ENCODE measurements around the gene ZNF579. TPM values are rescaled to one million over a fixed set of nuclear protein-coding genes. Genes with fewer than 3 reads are reported as not detected.

ZNF579 gene
- total RNA-seq, 1 experiment from 2014 or later = 19.9 TPM

DNA sequence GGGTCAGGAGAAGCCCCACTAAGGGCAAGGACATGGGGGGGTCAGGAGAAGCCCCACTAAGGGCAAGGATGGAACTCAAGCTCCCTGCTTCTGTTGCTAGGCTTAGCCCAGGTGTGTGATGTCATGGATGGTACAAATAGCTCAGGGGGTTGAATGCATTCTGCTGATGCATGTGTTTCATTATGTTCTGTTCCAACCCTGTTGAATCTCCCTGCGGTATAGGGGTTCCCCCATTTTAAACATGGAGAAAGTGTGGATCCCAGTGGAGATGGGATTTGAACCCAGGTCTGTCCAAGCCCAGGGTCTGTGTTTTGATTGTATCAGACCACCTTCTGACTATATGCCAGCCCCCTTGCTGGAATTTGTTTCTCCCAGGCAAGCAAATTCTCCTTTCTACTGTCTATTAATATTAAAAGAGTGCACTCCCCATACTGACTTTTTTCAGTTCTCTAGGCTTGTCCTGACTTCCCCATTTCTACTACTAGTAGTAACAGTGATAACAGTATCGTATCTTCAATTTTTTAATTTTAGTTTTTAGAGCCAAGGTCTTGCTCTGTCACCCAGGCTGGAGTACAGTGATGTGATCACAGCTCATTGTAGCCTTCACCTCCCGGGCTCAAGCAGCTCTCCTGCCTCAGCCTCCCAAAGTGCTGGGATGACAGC, 31.5 kb upstream of the ZNF579 start:
- Mint-ChIP-seq H3K36me3 (ENCODE audit: insufficient read depth in 1 of 3, low read depth in 3 of 3) (peaks cover 14 to 40% (median 37%) of the 10 kb centered on the region in 3 experiments), H3K27ac (no peak overlapping the region), H3K4me3 (no peak overlapping the region), H3K9me3 (no peaks in the 10 kb centered on the region), H3K4me1 (peaks cover under 1 to 4% of the 10 kb centered on the region in 2 experiments; a peak in 1 of 4 replicates), H3K27me3 (ENCODE audit: low read depth) (no peaks in the 10 kb centered on the region)
- H3K9ac ChIP-seq (ENCODE audit: extremely low read depth, insufficient read length, low read length) = no peak overlapping the region
- no peaks in the 10 kb centered on the region for H3K79me1 ChIP-seq (ENCODE audit: insufficient read depth, low read depth, low read length, poor library complexity, severe bottlenecking)
- H3K23me2 ChIP-seq (ENCODE audit: insufficient read length, low read depth, low read length, poor library complexity, severe bottlenecking) = no peaks in the 10 kb centered on the region
- H2BK5ac ChIP-seq (ENCODE audit: insufficient read length, low read length) = no peak overlapping the region
- H4K20me1 ChIP-seq (ENCODE audit: control insufficient read depth, insufficient read depth, insufficient read length) = no peaks in the 10 kb centered on the region
- no peak overlapping the region for H3K27ac ChIP-seq (ENCODE audit: insufficient read length, low read depth, low read length)
- H3K4me2 ChIP-seq (ENCODE audit: insufficient read depth, insufficient read length, low read length) = no peak overlapping the region
- no peak overlapping the region for H3K4ac ChIP-seq (ENCODE audit: low read depth, low read length)
- H2BK120ac ChIP-seq (ENCODE audit: low read depth, low read length, poor library complexity, severe bottlenecking) = no peak overlapping the region
- H4K5ac ChIP-seq (ENCODE audit: insufficient read length, low read depth, low read length) = no peak overlapping the region
- no peak overlapping the region for H3K23ac ChIP-seq (ENCODE audit: insufficient read length, low read depth, low read length)
- no peak overlapping the region for H3K56ac ChIP-seq (ENCODE audit: insufficient read length, low read depth, low read length)
- H4K8ac ChIP-seq (replicated peaks; ENCODE audit: insufficient read length, low read depth, low read length) = no peak overlapping the region
- TF ChIP-seq, protein P1, sequence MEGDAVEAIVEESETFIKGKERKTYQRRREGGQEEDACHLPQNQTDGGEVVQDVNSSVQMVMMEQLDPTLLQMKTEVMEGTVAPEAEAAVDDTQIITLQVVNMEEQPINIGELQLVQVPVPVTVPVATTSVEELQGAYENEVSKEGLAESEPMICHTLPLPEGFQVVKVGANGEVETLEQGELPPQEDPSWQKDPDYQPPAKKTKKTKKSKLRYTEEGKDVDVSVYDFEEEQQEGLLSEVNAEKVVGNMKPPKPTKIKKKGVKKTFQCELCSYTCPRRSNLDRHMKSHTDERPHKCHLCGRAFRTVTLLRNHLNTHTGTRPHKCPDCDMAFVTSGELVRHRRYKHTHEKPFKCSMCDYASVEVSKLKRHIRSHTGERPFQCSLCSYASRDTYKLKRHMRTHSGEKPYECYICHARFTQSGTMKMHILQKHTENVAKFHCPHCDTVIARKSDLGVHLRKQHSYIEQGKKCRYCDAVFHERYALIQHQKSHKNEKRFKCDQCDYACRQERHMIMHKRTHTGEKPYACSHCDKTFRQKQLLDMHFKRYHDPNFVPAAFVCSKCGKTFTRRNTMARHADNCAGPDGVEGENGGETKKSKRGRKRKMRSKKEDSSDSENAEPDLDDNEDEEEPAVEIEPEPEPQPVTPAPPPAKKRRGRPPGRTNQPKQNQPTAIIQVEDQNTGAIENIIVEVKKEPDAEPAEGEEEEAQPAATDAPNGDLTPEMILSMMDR (conservative IDR thresholded peaks at IDR 0.05) = no peak
- no peaks in the 10 kb centered on the region for H3K9me3 ChIP-seq (ENCODE audit: control insufficient read depth, low read depth, low read length)
- H3T11ph ChIP-seq (ENCODE audit: low read length) = no peak overlapping the region
- H2AFZ ChIP-seq (ENCODE audit: low read length) = no peak overlapping the region
- no peak overlapping the region for H2BK20ac ChIP-seq (ENCODE audit: low read depth, low read length, poor library complexity, severe bottlenecking)
- H3K18ac ChIP-seq (ENCODE audit: insufficient read length, low read depth, low read length) = no peak overlapping the region
- H2BK15ac ChIP-seq (ENCODE audit: low read depth, low read length) = no peak overlapping the region
- no peak overlapping the region for H2AK5ac ChIP-seq (ENCODE audit: insufficient read length, low read length)
- no peak overlapping the region for H3K14ac ChIP-seq (ENCODE audit: insufficient read depth, low read length)
- H2BK12ac ChIP-seq (ENCODE audit: insufficient read length, low read depth, low read length) = no peak overlapping the region
- no peak for DNase-seq
- no peaks in the 10 kb centered on the region for H3K27me3 ChIP-seq (ENCODE audit: insufficient read depth, low read length)
- no CpG with 5 or more reads among the region's 3 CpGs for WGBS (ENCODE audit: extremely low coverage, insufficient read length, low lambda C conversion rate)
- no peaks in the 10 kb centered on the region for H3K4me1 ChIP-seq (ENCODE audit: insufficient read depth, low read length)
- 0 out of 2 replicates have a peak, but pooled peaks cover 1% of the 10 kb centered on the region for H3K79me2 ChIP-seq (ENCODE audit: insufficient read depth, low read length)
- no peak overlapping the region for H4K91ac ChIP-seq (ENCODE audit: insufficient read length, low read depth, low read length)

Data from H9 (cell line).